CD4-positive, alpha-beta memory T cell (primary cell): ENCODE results near the gene LRRC55. TPM values are rescaled to one million over a fixed set of nuclear protein-coding genes. Genes with fewer than 3 reads are reported as not detected.

Experiments used
- CTCF ChIA-PET: fragments of 350-600 bp; sonication (Branson Sonifier 250); formaldehyde crosslinking; loops from one replicate; lab custom pipeline; 2021; ENCODE audit warnings: inconsistent platforms; ENCODE audit not compliant: partially characterized antibody; lab: Charles Lee
- POLR2A ChIA-PET: fragments of 350-600 bp; sonication (Branson Sonifier 250); formaldehyde crosslinking; loops from one replicate; lab custom pipeline; 2021; ENCODE audit not compliant: partially characterized antibody; lab: Charles Lee
- DNase-seq, 5 donors: peaks; one replicate each; pipeline versions ENCODE4 v3.0.0 to v3.0.0-alpha.2; 2020 to 2022; ENCODE audit warnings: mixed read lengths in 1 of 5
- H3K27ac ChIP-seq: one replicate; pipeline ENCODE4 v1.7.0; 2013; ENCODE audit warnings: low read depth, low read length
- H3K27me3 ChIP-seq: 2 replicates; pipeline ENCODE4 v1.7.0; 2013; ENCODE audit warnings: mild to moderate bottlenecking, low read length, moderate library complexity; ENCODE audit not compliant: insufficient read depth
- H3K36me3 ChIP-seq: 2 replicates; pipeline ENCODE4 v1.7.0; 2013; ENCODE audit warnings: mild to moderate bottlenecking, low read length, moderate library complexity; ENCODE audit not compliant: insufficient read depth
- H3K4me1 ChIP-seq: 2 replicates; pipeline ENCODE4 v1.7.0; 2013; ENCODE audit warnings: mild to moderate bottlenecking, low read length, moderate library complexity; ENCODE audit not compliant: insufficient read depth
- H3K4me3 ChIP-seq, 2 donors: one replicate each; pipeline ENCODE4 v1.7.0; 2013; ENCODE audit warnings: low read length in 2 of 2, mild to moderate bottlenecking in 1 of 2
- H3K9me3 ChIP-seq, 2 donors: one replicate each; pipeline ENCODE4 v1.7.0; 2013; ENCODE audit warnings: low read length in 2 of 2, control low read depth in 1 of 2; ENCODE audit not compliant: control insufficient read depth in 1 of 2
- H3K27ac Mint-ChIP-seq, 7 donors: one replicate each; pipeline ENCODE4 v1.8.0; 2020 to 2021; ENCODE audit warnings: mixed read lengths in 7 of 7, mild to moderate bottlenecking in 6 of 7, inconsistent platforms in 3 of 7, moderate library complexity in 3 of 7
- H3K27me3 Mint-ChIP-seq, 2 donors: one replicate each; pipeline ENCODE4 v1.8.0; 2020 to 2021; ENCODE audit warnings: mixed read lengths in 2 of 2
- H3K36me3 Mint-ChIP-seq, 2 donors: one replicate each; pipeline ENCODE4 v1.8.0; 2020 to 2021; ENCODE audit warnings: mixed read lengths in 2 of 2, inconsistent platforms in 1 of 2, mild to moderate bottlenecking in 1 of 2
- H3K4me1 Mint-ChIP-seq, 4 donors: one replicate each; pipeline ENCODE4 v1.8.0; 2020 to 2021; ENCODE audit warnings: mixed read lengths in 4 of 4, mild to moderate bottlenecking in 1 of 4
- H3K4me3 Mint-ChIP-seq, 8 donors: one replicate each; pipeline ENCODE4 v1.8.0; 2020 to 2021; ENCODE audit warnings: mixed read lengths in 8 of 8, mild to moderate bottlenecking in 7 of 8, moderate library complexity in 6 of 8, inconsistent platforms in 3 of 8
- H3K9me3 Mint-ChIP-seq, 8 donors: one replicate each; pipeline ENCODE4 v1.8.0; 2020 to 2021; ENCODE audit warnings: mixed read lengths in 8 of 8, mild to moderate bottlenecking in 5 of 8, inconsistent platforms in 3 of 8, moderate library complexity in 1 of 8
- intact Hi-C: fragments of 100-400 bp; cut with micrococcal nuclease; formaldehyde crosslinking; loops from one replicate; pipeline ENCODE4 v1.15.1; 2023
- polyA plus RNA-seq, 2 donors: library from polyadenylated mRNA; unstranded; fragments of 300-500 nt; fragmentation: Illumina TruSeq; gene quantifications; one replicate each; pipeline ENCODE4 v1.2.3, GENCODE V29; 2021
- total RNA-seq, 2 experiments: library from RNA; stranded (reverse); gene quantifications; one replicate each; pipeline ENCODE4 v1.2.3, GENCODE V29; 2021

LRRC55 gene
- total and polyA plus RNA-seq, 4 experiments from 2014 or later: not detected

GRCh38 chr11:57199330-57199729 is 17.6 kb downstream of the LRRC55 start:
- no peaks in the 10 kb centered on the region for H3K9me3 ChIP-seq
- Mint-ChIP-seq H3K4me3 (no peak overlapping the region), H3K27ac (no peak overlapping the region), H3K4me1 (peaks cover 0 to 1% (median 0%) of the 10 kb centered on the region in 4 donors), H3K9me3 (no peaks in the 10 kb centered on the region), H3K27me3 (peaks cover 9 to 11% of the 10 kb centered on the region in 2 donors), H3K36me3 (no peaks in the 10 kb centered on the region)
- ChIA-PET CTCF (interaction anchor here (1.0 kb wide), 1 partner anchor 50 kb away, joined by 4 read pairs; no protein-coding TSS in a partner anchor), POLR2A (no interaction called here)
- H3K27ac ChIP-seq: no peak overlapping the region
- intact Hi-C loops: no loop called here
- no peaks in the 10 kb centered on the region for H3K36me3 ChIP-seq
- DNase-seq: no peak
- H3K27me3 ChIP-seq: no peaks in the 10 kb centered on the region
- H3K4me3 ChIP-seq: no peak overlapping the region
- no peaks in the 10 kb centered on the region for H3K4me1 ChIP-seq

GRCh38 chr11:57200917-57201316 is 19.2 kb downstream of the LRRC55 start:
- Mint-ChIP-seq H3K36me3 (no peaks in the 10 kb centered on the region), H3K27ac (no peak overlapping the region), H3K4me3 (no peak overlapping the region), H3K27me3 (peaks cover 7 to 9% of the 10 kb centered on the region in 2 donors), H3K4me1 (peaks cover 0 to 1% (median 0%) of the 10 kb centered on the region in 4 donors), H3K9me3 (no peaks in the 10 kb centered on the region)
- no peaks in the 10 kb centered on the region for H3K36me3 ChIP-seq
- H3K9me3 ChIP-seq: no peaks in the 10 kb centered on the region
- ChIA-PET CTCF (no interaction called here), POLR2A (no interaction called here)
- H3K4me1 ChIP-seq: no peaks in the 10 kb centered on the region
- no peak overlapping the region for H3K4me3 ChIP-seq
- intact Hi-C loops: no loop called here
- no peak for DNase-seq
- H3K27me3 ChIP-seq: no peaks in the 10 kb centered on the region
- no peak overlapping the region for H3K27ac ChIP-seq

GRCh38 chr11:57202281-57202680 is 20.5 kb downstream of the LRRC55 start:
- peaks cover 14% of the 10 kb centered on the region in 2 donors for H3K27me3 Mint-ChIP-seq
- Histone ChIP-seq H3K4me3 (no peak overlapping the region), H3K9me3 (no peaks in the 10 kb centered on the region), H3K4me1 (no peaks in the 10 kb centered on the region), H3K27me3 (no peaks in the 10 kb centered on the region), H3K36me3 (no peaks in the 10 kb centered on the region), H3K27ac (no peak overlapping the region)
- DNase-seq: no peak
- no peak overlapping the region for H3K4me3 Mint-ChIP-seq
- intact Hi-C loops: no loop called here
- CTCF ChIA-PET: no interaction called here
- no peak overlapping the region for H3K27ac Mint-ChIP-seq
- POLR2A ChIA-PET: no interaction called here
- peaks cover 0 to 1% (median 0%) of the 10 kb centered on the region in 4 donors for H3K4me1 Mint-ChIP-seq
- H3K36me3 Mint-ChIP-seq: no peaks in the 10 kb centered on the region
- no peaks in the 10 kb centered on the region for H3K9me3 Mint-ChIP-seq

GRCh38 chr11:57203359-57203758 is 21.6 kb downstream of the LRRC55 start:
- intact Hi-C loops: no loop called here
- Mint-ChIP-seq H3K36me3 (no peaks in the 10 kb centered on the region), H3K4me3 (no peak overlapping the region), H3K27me3 (peaks cover 14 to 16% of the 10 kb centered on the region in 2 donors), H3K4me1 (peaks cover 0 to 1% (median 0%) of the 10 kb centered on the region in 4 donors), H3K9me3 (no peaks in the 10 kb centered on the region), H3K27ac (no peak overlapping the region)
- DNase-seq: no peak
- Histone ChIP-seq H3K27ac (no peak overlapping the region), H3K4me3 (no peak overlapping the region), H3K36me3 (no peaks in the 10 kb centered on the region), H3K9me3 (no peaks in the 10 kb centered on the region), H3K27me3 (no peaks in the 10 kb centered on the region), H3K4me1 (no peaks in the 10 kb centered on the region)
- POLR2A ChIA-PET: no interaction called here
- CTCF ChIA-PET: no interaction called here

- no peaks in the 10 kb centered on the region for H3K36me3 ChIP-seq
- no peak overlapping the region for H3K4me3 ChIP-seq
- Mint-ChIP-seq H3K36me3 (no peaks in the 10 kb centered on the region), H3K27me3 (peaks cover 14 to 18% of the 10 kb centered on the region in 2 donors), H3K4me1 (peaks cover 0 to 1% (median 0%) of the 10 kb centered on the region in 4 donors), H3K27ac (no peak overlapping the region), H3K4me3 (no peak overlapping the region), H3K9me3 (no peaks in the 10 kb centered on the region)
- no peak for DNase-seq
- intact Hi-C loops: no loop called here
- H3K27ac ChIP-seq: no peak overlapping the region
- no peaks in the 10 kb centered on the region for H3K9me3 ChIP-seq
- ChIA-PET POLR2A (no interaction called here), CTCF (no interaction called here)
- no peaks in the 10 kb centered on the region for H3K4me1 ChIP-seq
- H3K27me3 ChIP-seq: no peaks in the 10 kb centered on the region
These were observed 22.2 kb downstream of the LRRC55 start for GRCh38 chr11:57203882-57204480.

- intact Hi-C loops: no loop called here
- POLR2A ChIA-PET: no interaction called here
- peaks cover 14 to 20% of the 10 kb centered on the region in 2 donors for H3K27me3 Mint-ChIP-seq
These were observed 23.4 kb downstream of the LRRC55 start for GRCh38 chr11:57205041-57205641.

GRCh38 chr11:57207168-57207567 is 25.4 kb downstream of the LRRC55 start:
- no peak overlapping the region for H3K4me3 ChIP-seq
- no peaks in the 10 kb centered on the region for H3K27me3 ChIP-seq
- intact Hi-C loops: no loop called here
- no peaks in the 10 kb centered on the region for H3K4me1 Mint-ChIP-seq
- H3K4me3 Mint-ChIP-seq: no peak overlapping the region
- H3K27ac ChIP-seq: no peak overlapping the region
- peaks cover 11 to 20% of the 10 kb centered on the region in 2 donors for H3K27me3 Mint-ChIP-seq
- H3K36me3 Mint-ChIP-seq: no peaks in the 10 kb centered on the region
- no peaks in the 10 kb centered on the region for H3K9me3 Mint-ChIP-seq
- no peaks in the 10 kb centered on the region for H3K4me1 ChIP-seq
- DNase-seq: no peak
- H3K36me3 ChIP-seq: no peaks in the 10 kb centered on the region
- POLR2A ChIA-PET: no interaction called here
- H3K27ac Mint-ChIP-seq: no peak overlapping the region
- CTCF ChIA-PET: interaction anchor here (0.5 kb wide), 1 partner anchor 251 kb away, joined by 3 read pairs; no protein-coding TSS in a partner anchor
- no peaks in the 10 kb centered on the region for H3K9me3 ChIP-seq

More at GRCh38 chr11:57205041-57205641, 23.4 kb downstream of the LRRC55 start:
- CTCF ChIA-PET: no interaction called here
- H3K27ac Mint-ChIP-seq: no peak overlapping the region
- no peaks in the 10 kb centered on the region for H3K36me3 ChIP-seq
- peaks cover 0 to 1% (median 0%) of the 10 kb centered on the region in 4 donors for H3K4me1 Mint-ChIP-seq
- H3K36me3 Mint-ChIP-seq: no peaks in the 10 kb centered on the region
- H3K4me3 ChIP-seq: no peak overlapping the region
- DNase-seq: no peak
- H3K27ac ChIP-seq: no peak overlapping the region
- H3K9me3 ChIP-seq: no peaks in the 10 kb centered on the region
- H3K4me3 Mint-ChIP-seq: no peak overlapping the region
- no peaks in the 10 kb centered on the region for H3K9me3 Mint-ChIP-seq
- H3K27me3 ChIP-seq: no peaks in the 10 kb centered on the region
- H3K4me1 ChIP-seq: no peaks in the 10 kb centered on the region
